Endothelial cell of umbilical vein (primary cell): ENCODE results near the gene CYP1B1. TPM values are rescaled to one million over a fixed set of nuclear protein-coding genes. Genes with fewer than 3 reads are reported as not detected.

ENCODE experiments used
- BruUV-seq: library from RNA; stranded (reverse); fragments of 400-500 nt; replicated peaks from 2 replicates; lab custom pipeline; 2021; lab: Mats Ljungman, UMichigan
- CTCF ChIA-PET: fragments of 300-600, 350-600 bp; sonication (Branson Sonifier 250); formaldehyde crosslinking; loops from one replicate; lab custom pipeline; 2021; ENCODE audit warnings: antibody characterized with exemption, inconsistent platforms; lab: Charles Lee
- POLR2A ChIA-PET: fragments of 300-600, 350-600 bp; sonication (Branson Sonifier 250); formaldehyde crosslinking; loops from one replicate; lab custom pipeline; 2021; ENCODE audit warnings: antibody characterized with exemption, inconsistent platforms; lab: Charles Lee
- DNase-seq: peaks from one replicate; pipeline ENCODE4 v3.0.0-alpha.2; 2011; ENCODE audit warnings: low read depth, low spot score
- FAIRE-seq: peaks from 2 replicates; lab custom pipeline; 2011; peaks lifted over from hg19 to GRCh38; lab: Jason Lieb, UNC
- H2AFZ ChIP-seq: 2 replicates; pipeline ENCODE4 v1.6.0; 2012; ENCODE audit warnings: low read depth, low read length, control low read depth, inconsistent platforms
- H3K27ac ChIP-seq: 2 replicates; pipeline ENCODE4 v1.5.1; 2011; ENCODE audit warnings: low read depth, mild to moderate bottlenecking, control low read depth, low read length, moderate library complexity; ENCODE audit not compliant: insufficient read depth
- H3K27me3 ChIP-seq, 2 experiments: 2 replicates each; pipeline versions ENCODE4 v1.6.0 to v1.6.1; 2011; ENCODE audit warnings: low read length in 2 of 2, mixed read lengths in 1 of 2; ENCODE audit not compliant: control insufficient read depth in 2 of 2, insufficient read depth in 2 of 2
- H3K36me3 ChIP-seq, 2 experiments: 2 replicates in 1 of 2; 3 replicates in 1 of 2; pipeline ENCODE4 v1.5.1; 2011; ENCODE audit warnings: low read length in 2 of 2, mild to moderate bottlenecking in 1 of 2, moderate library complexity in 1 of 2; ENCODE audit not compliant: control insufficient read depth in 2 of 2, insufficient read depth in 2 of 2; ENCODE audit errors: extremely low read depth in 1 of 2
- H3K4me1 ChIP-seq: 3 replicates; pipeline ENCODE4 v1.5.1; 2011; ENCODE audit warnings: mild to moderate bottlenecking, low read length; ENCODE audit not compliant: control insufficient read depth, insufficient read depth; ENCODE audit errors: extremely low read depth
- H3K4me2 ChIP-seq: 2 replicates; pipeline ENCODE4 v1.6.1; 2011; ENCODE audit warnings: low read length, control low read depth, mixed read lengths; ENCODE audit not compliant: insufficient read depth
- H3K4me3 ChIP-seq, 3 experiments: fragments of 200-600 bp in 1 of 3; sonication (generic), shearing (Covaris generic) in 1 of 3; replicated peaks in 1 of 3; 2 replicates each; pipeline ENCODE4 v1.5.1; 2011 to 2016; ENCODE audit warnings: control low read depth in 3 of 3, low read length in 3 of 3, mild to moderate bottlenecking in 2 of 3, inconsistent platforms in 1 of 3, low read depth in 1 of 3, moderate library complexity in 1 of 3; ENCODE audit not compliant: insufficient read depth in 1 of 3
- H3K79me2 ChIP-seq: 2 replicates; pipeline ENCODE4 v1.6.0; 2012; ENCODE audit warnings: low read length, inconsistent platforms; ENCODE audit not compliant: control insufficient read depth, insufficient read depth
- H3K9ac ChIP-seq: replicated peaks from 2 replicates; pipeline ENCODE3; 2011; ENCODE audit warnings: low read length, control low read depth; ENCODE audit not compliant: insufficient read depth; ENCODE audit errors: extremely low read depth
- H3K9me1 ChIP-seq: replicated peaks from 3 replicates; pipeline ENCODE4 v1.6.0; 2011; ENCODE audit warnings: mild to moderate bottlenecking, low read length; ENCODE audit not compliant: control insufficient read depth, insufficient read depth; ENCODE audit errors: extremely low read depth
- H3K9me3 ChIP-seq: replicated peaks from 2 replicates; pipeline ENCODE4 v1.5.1; 2012; ENCODE audit warnings: low read length, inconsistent platforms; ENCODE audit not compliant: control insufficient read depth, insufficient read depth
- H4K20me1 ChIP-seq: replicated peaks from 2 replicates; pipeline ENCODE3; 2011; ENCODE audit warnings: mild to moderate bottlenecking, low read length; ENCODE audit not compliant: control insufficient read depth, insufficient read depth; ENCODE audit errors: extremely low read depth
- EZH2 ChIP-seq: IDR thresholded peaks from 2 replicates; pipeline ENCODE4 v1.6.1; 2012; ENCODE audit warnings: borderline replicate concordance, low read depth, mild to moderate bottlenecking, moderate library complexity, low read length, inconsistent platforms; ENCODE audit not compliant: severe bottlenecking
- FOS ChIP-seq: IDR thresholded peaks from 2 replicates; pipeline ENCODE4 v1.6.1; 2011; ENCODE audit warnings: mild to moderate bottlenecking, low read length, moderate library complexity, borderline replicate concordance; ENCODE audit not compliant: insufficient read depth
- GATA2 ChIP-seq: IDR thresholded peaks from 2 replicates; pipeline ENCODE4 v1.7.0; 2011; ENCODE audit warnings: low read depth, mild to moderate bottlenecking, moderate library complexity, mixed read lengths, low read length; ENCODE audit not compliant: insufficient read length, insufficient read depth
- JUN ChIP-seq: IDR thresholded peaks from 2 replicates; pipeline ENCODE4 v1.6.1; 2011; ENCODE audit warnings: borderline replicate concordance, low read depth; ENCODE audit not compliant: insufficient read length, insufficient read depth
- MYC ChIP-seq: IDR thresholded peaks from one replicate; pipeline ENCODE4 v1.6.1; 2011; ENCODE audit warnings: mild to moderate bottlenecking, low read depth, low read length
- POLR2A ChIP-seq: IDR thresholded peaks from 2 replicates; pipeline ENCODE4 v1.6.1; 2012; ENCODE audit warnings: low read depth, mild to moderate bottlenecking, control low read depth, low read length
- POLR2AphosphoS5 ChIP-seq: IDR thresholded peaks from 2 replicates; pipeline ENCODE4 v1.6.1; 2012; ENCODE audit warnings: low read depth, mild to moderate bottlenecking, control low read depth, low read length, moderate library complexity; ENCODE audit not compliant: insufficient read depth
- dilution Hi-C: fragments of 300-500 bp; cut with MboI; formaldehyde crosslinking; loops from one replicate; pipeline ENCODE4 v1.15.0; 2019; ENCODE audit warnings: low sequenced_read_pairs; ENCODE audit not compliant: extremely low pct_ligation_motif_present
- intact Hi-C: fragments of 100-400 bp; cut with micrococcal nuclease; formaldehyde crosslinking; loops from one replicate; pipeline ENCODE4 v1.10.0; 2022
- polyA plus RNA-seq, 4 experiments: library from polyadenylated mRNA; depleted of rRNA in 3 of 4; stranded (reverse) in 3 of 4; unstranded in 1 of 4; fragments of >200 nt; gene quantifications; 2 replicates each; pipeline versions ENCODE4 v1.2.1 to v1.2.3, GENCODE V29; 2011 to 2012; ENCODE audit warnings: missing spikeins in 1 of 4
- total RNA-seq: library from RNA; stranded (reverse); gene quantifications from 2 replicates; pipeline ENCODE4 v1.2.3, GENCODE V29; 2021
- TF ChIP-seq, protein P1 (sequence below), 2 donors: IDR thresholded peaks; 1 replicate in 1 of 2; 2 replicates in 1 of 2; pipeline ENCODE4 v1.5.1; 2011; ENCODE audit warnings: low read length in 2 of 2, mild to moderate bottlenecking in 2 of 2, moderate library complexity in 2 of 2, control low read depth in 1 of 2, inconsistent platforms in 1 of 2, low read depth in 1 of 2; ENCODE audit not compliant: insufficient read depth in 1 of 2; ENCODE audit errors: extremely low read depth in 1 of 2

The CYP1B1 gene
- total and polyA plus RNA-seq, 2 donors (not counting 3 experiments of a cell fraction or from before 2014, with no cell fraction given) = 0.01 TPM; not detected in 1

DNA sequence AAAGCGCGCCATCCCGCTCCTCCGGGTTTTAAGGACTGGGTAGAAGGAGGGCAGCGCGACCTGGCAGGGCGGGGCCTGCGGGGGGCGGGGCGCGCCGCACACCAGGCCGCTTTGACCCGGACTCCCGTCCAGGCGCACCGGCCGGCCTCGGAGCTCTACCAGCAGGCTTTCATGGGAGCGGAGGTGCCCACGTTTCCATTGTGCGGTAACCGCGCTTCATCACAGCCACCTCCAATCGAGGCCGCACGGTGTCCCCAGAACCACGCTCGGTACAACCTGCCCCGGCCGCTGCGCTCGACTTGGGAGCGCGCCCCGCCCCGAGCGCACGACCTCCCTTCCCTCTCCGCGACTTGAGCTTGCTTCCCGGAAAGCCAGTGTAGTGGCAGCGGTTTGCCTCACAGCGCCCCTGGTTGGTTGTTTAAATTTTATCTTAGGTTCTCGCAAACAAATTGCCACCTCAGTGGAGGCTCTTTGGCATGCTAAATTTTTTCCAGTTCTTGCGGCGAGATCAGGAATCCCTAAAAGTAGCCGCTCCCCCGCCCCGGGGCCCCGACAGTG is 280 bp upstream of the CYP1B1 start:
- Histone ChIP-seq H3K9me3 (no peaks in the 10 kb centered on the region), H3K27me3 (peaks cover 44 to 51% of the 10 kb centered on the region in 2 experiments), H4K20me1 (no peaks in the 10 kb centered on the region), H3K79me2 (no peaks in the 10 kb centered on the region), H3K4me2 (peak overlapping the region; percentile 63), H3K9me1 (no peaks in the 10 kb centered on the region), H3K27ac (no peak overlapping the region), H3K4me1 (peaks cover 16% of the 10 kb centered on the region), H3K9ac (no peak overlapping the region), H3K36me3 (no peaks in the 10 kb centered on the region), H2AFZ (peak overlapping the region; percentile 46), H3K4me3 (peak overlapping the region; percentile 30 to 34 (median 32))
- DNase-seq (peak; percentile 16), FAIRE-seq (peak; percentile 66)
- ChIA-PET POLR2A (no interaction called here), CTCF (interaction anchor here (0.8 to 1.5 kb wide), 4 partner anchors 11 to 198 kb away, joined by 3 to 5 read pairs (median 5); no protein-coding TSS in a partner anchor)
- BruUV-seq = no TSS peak
- TF ChIP-seq FOS = no peak
- TF ChIP-seq, protein P1, sequence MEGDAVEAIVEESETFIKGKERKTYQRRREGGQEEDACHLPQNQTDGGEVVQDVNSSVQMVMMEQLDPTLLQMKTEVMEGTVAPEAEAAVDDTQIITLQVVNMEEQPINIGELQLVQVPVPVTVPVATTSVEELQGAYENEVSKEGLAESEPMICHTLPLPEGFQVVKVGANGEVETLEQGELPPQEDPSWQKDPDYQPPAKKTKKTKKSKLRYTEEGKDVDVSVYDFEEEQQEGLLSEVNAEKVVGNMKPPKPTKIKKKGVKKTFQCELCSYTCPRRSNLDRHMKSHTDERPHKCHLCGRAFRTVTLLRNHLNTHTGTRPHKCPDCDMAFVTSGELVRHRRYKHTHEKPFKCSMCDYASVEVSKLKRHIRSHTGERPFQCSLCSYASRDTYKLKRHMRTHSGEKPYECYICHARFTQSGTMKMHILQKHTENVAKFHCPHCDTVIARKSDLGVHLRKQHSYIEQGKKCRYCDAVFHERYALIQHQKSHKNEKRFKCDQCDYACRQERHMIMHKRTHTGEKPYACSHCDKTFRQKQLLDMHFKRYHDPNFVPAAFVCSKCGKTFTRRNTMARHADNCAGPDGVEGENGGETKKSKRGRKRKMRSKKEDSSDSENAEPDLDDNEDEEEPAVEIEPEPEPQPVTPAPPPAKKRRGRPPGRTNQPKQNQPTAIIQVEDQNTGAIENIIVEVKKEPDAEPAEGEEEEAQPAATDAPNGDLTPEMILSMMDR (IDR thresholded peaks at IDR 0.05; ENCODE audit: extremely low read depth in 1 of 2, insufficient read depth in 1 of 2, low read depth in 1 of 2, low read length in 2 of 2) = peak in 1 of 2 donors; percentile 4
- intact Hi-C loops (loop anchor here (10.0 kb wide), 2 partner anchors 199 to 299 kb away; partner anchors contain the start of gene ATL2), dilution Hi-C loops (no loop called here)

GRCh38 chr2:38074764-38075506 is 1.0 kb downstream of the CYP1B1 start:
- H3K9me3 ChIP-seq = no peaks in the 10 kb centered on the region
- intact Hi-C loops (loop anchor here (5.0 to 10.0 kb wide), 3 partner anchors 200 to 753 kb away; partner anchors contain the start of genes ATL2 and PRKD3), dilution Hi-C loops (no loop called here)
- no peak overlapping the region for H2AFZ ChIP-seq
- no peaks in the 10 kb centered on the region for H3K36me3 ChIP-seq
- H3K9me1 ChIP-seq = no peaks in the 10 kb centered on the region
- no peaks in the 10 kb centered on the region for H4K20me1 ChIP-seq
- no peak overlapping the region for H3K4me3 ChIP-seq
- peaks cover 16% of the 10 kb centered on the region for H3K4me1 ChIP-seq
- TF ChIP-seq MYC (no peak), GATA2 (no peak), FOS (no peak), JUN (no peak), EZH2 (no peak), POLR2AphosphoS5 (no peak), POLR2A (no peak)
- TF ChIP-seq, protein P1 (IDR thresholded peaks at IDR 0.05; ENCODE audit: extremely low read depth in 1 of 2, insufficient read depth in 1 of 2, low read depth in 1 of 2, low read length in 2 of 2) = no peak
- H3K9ac ChIP-seq = no peak overlapping the region
- POLR2A ChIA-PET = no interaction called here
- H3K4me2 ChIP-seq = no peak overlapping the region
- peaks cover 46 to 48% of the 10 kb centered on the region in 2 experiments for H3K27me3 ChIP-seq
- FAIRE-seq (no peak), DNase-seq (peak; percentile 15)
- no TSS peak for BruUV-seq
- H3K27ac ChIP-seq = no peak overlapping the region
- no peaks in the 10 kb centered on the region for H3K79me2 ChIP-seq
- CTCF ChIA-PET = no interaction called here
